Measurements from ENCODE around the gene ARMCX6.
A peak's percentile ranks its signal among the peaks of the same experiment; 100 is the strongest.
"Not testable (repeated sequence)": the region's sequence is repeated elsewhere in the genome, so short reads cannot be mapped to it uniquely, and the experiment has no call there.

Gene ARMCX6

GRCh38 chrX:101605146-101605545 lies 12.7 kb downstream of the ARMCX6 start:
- no peak for DNase-seq (ENCODE audit: insufficient read length)
- TF ChIP-seq TAF1 (IDR thresholded peaks at IDR 0.05; ENCODE audit: borderline replicate concordance, low read depth, low read length) (no peak), POLR2A (IDR thresholded peaks at IDR 0.05; ENCODE audit: low read depth, low read length) (no peak), POLR2AphosphoS5 (IDR thresholded peaks at IDR 0.05; ENCODE audit: low read depth, low read length) (no peak)
- no peak for FAIRE-seq

GRCh38 chrX:101602077-101602476 lies 15.7 kb downstream of the ARMCX6 start:
- no peak for FAIRE-seq
- DNase-seq (ENCODE audit: insufficient read length): no peak
- TF ChIP-seq POLR2AphosphoS5 (IDR thresholded peaks at IDR 0.05; ENCODE audit: low read depth, low read length): no peak
- TF ChIP-seq TAF1 (IDR thresholded peaks at IDR 0.05; ENCODE audit: borderline replicate concordance, low read depth, low read length): no peak
- TF ChIP-seq POLR2A (IDR thresholded peaks at IDR 0.05; ENCODE audit: low read depth, low read length): no peak

GRCh38 chrX:101599592-101599991 lies 18.2 kb downstream of the ARMCX6 start:
- peak; percentile 78 for FAIRE-seq
- DNase-seq (ENCODE audit: insufficient read length): not testable (repeated sequence)

- TF ChIP-seq POLR2AphosphoS5 (IDR thresholded peaks at IDR 0.05; ENCODE audit: low read depth, low read length): no peak
- TF ChIP-seq TAF1 (IDR thresholded peaks at IDR 0.05; ENCODE audit: borderline replicate concordance, low read depth, low read length): no peak
- no peak for TF ChIP-seq POLR2A (IDR thresholded peaks at IDR 0.05; ENCODE audit: low read depth, low read length)
- FAIRE-seq (peak; percentile 94), DNase-seq (ENCODE audit: insufficient read length) (peak; percentile 29)
Observed at GRCh38 chrX:101595739-101596419, 21.9 kb downstream of the ARMCX6 start.
